Measurements from ENCODE around the gene HDAC4.

Gene HDAC4

DNA sequence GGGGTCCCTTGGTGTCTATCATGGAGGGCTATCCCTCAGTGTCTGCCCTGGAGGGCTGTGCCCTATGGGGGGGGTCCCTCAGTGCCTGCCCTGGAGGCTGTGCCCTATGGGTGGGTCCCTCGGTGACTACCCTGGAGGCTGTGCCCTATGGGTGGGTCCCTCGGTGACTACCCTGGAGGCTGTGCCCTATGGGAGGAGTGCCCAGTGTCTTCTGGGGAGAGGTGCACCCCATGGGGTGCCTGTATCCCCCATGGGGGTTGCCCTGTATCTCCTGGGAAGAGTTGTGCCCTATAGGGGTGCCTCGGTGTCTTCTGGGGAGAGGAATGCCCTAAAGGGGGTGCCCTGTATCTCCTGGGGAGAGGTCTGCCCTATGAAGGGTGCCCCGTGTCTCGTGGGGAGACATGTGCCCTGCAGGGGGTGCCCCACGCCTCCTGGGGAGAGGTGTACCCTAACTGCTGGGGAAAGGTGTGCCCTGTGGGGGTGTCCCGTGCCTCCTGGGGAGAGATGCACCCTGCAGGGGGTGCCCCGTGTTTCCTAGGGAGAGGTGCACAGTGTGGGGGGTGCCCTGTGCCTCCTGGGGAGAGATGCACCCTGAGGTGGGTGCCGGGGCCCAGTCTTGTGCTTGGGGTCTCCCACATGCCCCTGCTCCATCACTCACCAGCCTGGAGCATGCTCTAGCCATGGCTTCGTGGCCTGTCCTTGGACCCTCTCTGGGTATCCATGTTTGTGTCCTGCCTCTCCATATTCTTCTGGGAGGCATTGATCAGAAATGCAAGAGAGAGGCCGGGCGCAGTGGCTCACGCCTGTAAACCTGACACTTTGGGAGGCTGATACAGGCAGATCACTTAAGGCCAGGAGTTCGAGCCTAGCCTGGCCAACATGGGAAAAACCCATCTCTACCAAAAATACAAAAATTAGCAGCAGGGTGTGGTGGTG is 215.6 kb downstream of the HDAC4 start:
- H3K27ac ChIP-seq: no peak overlapping the region
- TF ChIP-seq, protein P1, sequence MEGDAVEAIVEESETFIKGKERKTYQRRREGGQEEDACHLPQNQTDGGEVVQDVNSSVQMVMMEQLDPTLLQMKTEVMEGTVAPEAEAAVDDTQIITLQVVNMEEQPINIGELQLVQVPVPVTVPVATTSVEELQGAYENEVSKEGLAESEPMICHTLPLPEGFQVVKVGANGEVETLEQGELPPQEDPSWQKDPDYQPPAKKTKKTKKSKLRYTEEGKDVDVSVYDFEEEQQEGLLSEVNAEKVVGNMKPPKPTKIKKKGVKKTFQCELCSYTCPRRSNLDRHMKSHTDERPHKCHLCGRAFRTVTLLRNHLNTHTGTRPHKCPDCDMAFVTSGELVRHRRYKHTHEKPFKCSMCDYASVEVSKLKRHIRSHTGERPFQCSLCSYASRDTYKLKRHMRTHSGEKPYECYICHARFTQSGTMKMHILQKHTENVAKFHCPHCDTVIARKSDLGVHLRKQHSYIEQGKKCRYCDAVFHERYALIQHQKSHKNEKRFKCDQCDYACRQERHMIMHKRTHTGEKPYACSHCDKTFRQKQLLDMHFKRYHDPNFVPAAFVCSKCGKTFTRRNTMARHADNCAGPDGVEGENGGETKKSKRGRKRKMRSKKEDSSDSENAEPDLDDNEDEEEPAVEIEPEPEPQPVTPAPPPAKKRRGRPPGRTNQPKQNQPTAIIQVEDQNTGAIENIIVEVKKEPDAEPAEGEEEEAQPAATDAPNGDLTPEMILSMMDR (IDR thresholded peaks at IDR 0.05): no peak
- TF ChIP-seq ZFX (IDR thresholded peaks at IDR 0.05; ENCODE audit: borderline replicate concordance): no peak

- H3K27ac ChIP-seq: no peak overlapping the region
- TF ChIP-seq ZFX (IDR thresholded peaks at IDR 0.05; ENCODE audit: borderline replicate concordance): no peak
- TF ChIP-seq, protein P1 (IDR thresholded peaks at IDR 0.05): no peak
These were observed 216.6 kb downstream of the HDAC4 start for GRCh38 chr2:239184179-239184578.

GRCh38 chr2:239182981-239183791 is 217.6 kb downstream of the HDAC4 start:
- no peak for TF ChIP-seq ZFX (IDR thresholded peaks at IDR 0.05; ENCODE audit: borderline replicate concordance)
- TF ChIP-seq, protein P1 (IDR thresholded peaks at IDR 0.05): no peak
- H3K27ac ChIP-seq: no peak overlapping the region

- TF ChIP-seq, protein P1 (IDR thresholded peaks at IDR 0.05): no peak
- TF ChIP-seq ZFX (IDR thresholded peaks at IDR 0.05; ENCODE audit: borderline replicate concordance): no peak
- H3K27ac ChIP-seq: no peak overlapping the region
These were observed 218.8 kb downstream of the HDAC4 start for GRCh38 chr2:239181903-239182581.

- no peak overlapping the region for H3K27ac ChIP-seq
- no peak for TF ChIP-seq ZFX (IDR thresholded peaks at IDR 0.05; ENCODE audit: borderline replicate concordance)
- TF ChIP-seq, protein P1 (IDR thresholded peaks at IDR 0.05): no peak
These were observed 219.5 kb downstream of the HDAC4 start for GRCh38 chr2:239181074-239181902.

- H3K27ac ChIP-seq: no peak overlapping the region
- TF ChIP-seq, protein P1 (IDR thresholded peaks at IDR 0.05): no peak
- TF ChIP-seq ZFX (IDR thresholded peaks at IDR 0.05; ENCODE audit: borderline replicate concordance): no peak
These were observed 220.2 kb downstream of the HDAC4 start for GRCh38 chr2:239180526-239181073.

All from 22Rv1 (cell line).